ENCODE results near the gene TOX2.

The TOX2 gene

DNA sequence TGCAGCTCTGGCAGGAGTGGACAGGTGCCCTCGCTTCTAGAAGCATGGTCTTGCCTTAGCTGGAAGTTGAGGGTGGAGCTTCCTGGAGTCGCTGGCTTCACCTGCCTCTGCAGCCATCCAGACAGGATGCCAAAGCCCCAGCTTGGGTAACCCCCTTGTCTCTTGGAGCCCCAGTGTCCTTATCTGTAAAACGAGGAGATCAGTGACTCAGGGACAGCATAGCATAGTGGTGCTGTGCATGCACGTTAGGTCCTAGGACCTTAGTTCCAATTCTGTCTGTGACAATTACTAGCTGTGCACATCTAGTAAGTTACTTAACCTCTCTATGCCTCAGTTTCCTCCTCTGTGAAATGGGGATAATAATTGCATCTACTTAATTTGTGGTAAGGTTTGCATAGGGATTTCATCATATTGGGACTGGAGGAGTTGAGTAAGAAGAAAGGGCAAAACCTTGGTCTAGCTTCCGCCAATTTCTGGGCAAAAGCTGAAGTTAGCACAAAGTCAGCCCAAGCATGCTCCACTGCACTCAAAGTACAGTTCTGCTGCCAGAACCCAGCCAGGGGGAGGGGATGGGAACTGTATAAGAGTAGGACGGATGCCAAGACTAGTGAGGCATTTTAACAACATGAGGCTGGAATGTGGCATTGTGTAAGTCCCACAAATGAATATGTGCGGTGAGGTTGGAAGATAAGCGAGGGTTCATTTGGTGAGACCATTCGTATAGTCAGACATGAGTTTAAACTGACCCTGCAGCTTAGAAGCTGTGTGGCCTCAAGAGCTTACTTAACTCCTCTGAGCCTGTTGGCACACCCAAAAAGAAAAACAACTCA lies 24.5 kb downstream of the TOX2 start:
- no peak for DNase-seq (ENCODE audit: extremely low read depth in 1 of 2, low read depth in 1 of 2)

DNA sequence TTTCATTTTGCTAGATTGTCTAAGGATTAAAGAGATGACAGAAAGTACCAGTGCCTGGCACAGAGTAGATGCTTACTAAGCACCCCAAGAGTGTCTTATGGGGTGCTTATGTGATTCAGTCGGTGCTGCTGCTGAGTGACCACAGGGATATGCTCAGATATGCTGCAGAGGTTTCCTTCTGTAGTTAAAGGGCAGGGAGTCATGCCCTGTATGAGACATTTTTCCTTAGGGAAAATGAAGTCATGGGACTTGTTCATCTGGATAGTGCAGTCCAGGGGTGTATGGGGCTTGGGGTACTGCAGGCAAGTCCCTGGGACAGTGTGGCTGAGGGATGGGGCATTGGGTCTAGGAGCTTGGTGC lies 25.1 kb downstream of the TOX2 start:
- DNase-seq (ENCODE audit: extremely low read depth in 1 of 2, low read depth in 1 of 2): no peak

DNA sequence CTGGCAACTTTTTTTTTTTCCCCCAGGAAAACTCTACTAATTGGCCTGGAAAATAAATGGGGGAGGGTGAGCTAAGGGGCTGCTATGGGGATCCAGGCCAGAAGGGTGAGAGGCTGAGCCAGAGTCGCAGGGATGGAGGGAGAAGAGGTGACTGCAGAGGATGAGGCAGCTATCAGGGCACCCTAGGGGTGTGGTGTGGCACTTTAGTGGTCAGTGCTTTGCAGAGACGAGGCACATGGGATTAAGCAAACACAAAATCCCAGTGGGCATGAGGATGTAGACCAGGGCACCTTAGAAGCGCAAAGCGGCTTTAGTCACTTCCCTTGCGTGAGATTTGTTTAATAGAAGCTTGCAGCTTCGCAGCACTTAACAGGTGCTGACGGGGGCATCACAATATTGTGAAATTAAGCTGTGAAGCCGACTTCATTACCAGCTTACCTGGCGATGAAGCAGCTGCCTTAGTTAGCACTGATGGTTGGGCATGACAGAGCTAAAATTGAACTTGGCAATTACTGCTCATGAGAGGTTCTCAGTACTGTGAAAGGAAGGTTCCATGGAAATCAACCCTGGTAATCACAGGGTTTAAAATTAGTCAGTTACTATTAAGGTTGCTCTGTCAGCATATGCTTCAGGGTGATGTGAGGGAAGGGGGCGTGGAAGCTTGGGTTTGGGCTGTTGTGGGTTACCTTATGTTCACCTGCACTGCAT lies 26.0 kb downstream of the TOX2 start:
- no peak for DNase-seq (ENCODE audit: extremely low read depth in 1 of 2, low read depth in 1 of 2)

DNA sequence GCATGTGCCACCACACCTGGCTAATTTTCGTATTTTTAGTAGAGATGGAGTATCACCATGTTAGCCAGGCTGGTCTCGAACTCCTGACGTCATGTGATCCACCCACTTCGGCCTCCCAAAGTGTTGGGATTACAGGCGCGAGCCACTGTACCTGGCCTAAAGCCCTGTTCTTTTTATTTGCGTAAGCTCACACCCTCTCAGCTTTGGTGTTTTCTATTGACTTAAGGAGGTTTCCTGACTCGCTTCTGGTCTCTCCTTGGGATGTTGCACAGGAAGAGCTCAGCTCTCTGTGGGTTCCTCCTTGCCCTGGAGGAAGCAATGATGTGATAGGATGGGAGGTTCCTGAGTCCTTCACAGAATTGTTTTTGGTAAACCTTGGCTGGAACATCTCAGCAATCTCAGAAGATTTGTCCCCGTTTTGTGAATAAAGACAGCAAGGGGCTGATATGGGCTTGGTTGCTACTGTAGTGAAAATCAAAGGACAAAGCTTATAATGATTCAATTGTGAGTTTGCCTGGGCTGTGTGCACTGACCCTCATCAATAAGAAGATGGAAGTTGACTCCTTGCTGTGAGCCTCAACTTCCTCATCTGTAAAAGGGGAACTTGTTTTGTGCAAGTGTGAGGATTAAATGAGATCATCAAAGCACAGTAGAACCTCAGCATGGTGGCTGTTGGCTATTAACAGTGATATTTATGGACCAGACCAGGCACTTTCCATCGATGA lies 27.0 kb downstream of the TOX2 start:
- DNase-seq (ENCODE audit: extremely low read depth in 1 of 2, low read depth in 1 of 2): no peak

GRCh38 chr20:43942201-43942590 lies 27.5 kb downstream of the TOX2 start:
- no peak for DNase-seq (ENCODE audit: extremely low read depth in 1 of 2, low read depth in 1 of 2)

DNA sequence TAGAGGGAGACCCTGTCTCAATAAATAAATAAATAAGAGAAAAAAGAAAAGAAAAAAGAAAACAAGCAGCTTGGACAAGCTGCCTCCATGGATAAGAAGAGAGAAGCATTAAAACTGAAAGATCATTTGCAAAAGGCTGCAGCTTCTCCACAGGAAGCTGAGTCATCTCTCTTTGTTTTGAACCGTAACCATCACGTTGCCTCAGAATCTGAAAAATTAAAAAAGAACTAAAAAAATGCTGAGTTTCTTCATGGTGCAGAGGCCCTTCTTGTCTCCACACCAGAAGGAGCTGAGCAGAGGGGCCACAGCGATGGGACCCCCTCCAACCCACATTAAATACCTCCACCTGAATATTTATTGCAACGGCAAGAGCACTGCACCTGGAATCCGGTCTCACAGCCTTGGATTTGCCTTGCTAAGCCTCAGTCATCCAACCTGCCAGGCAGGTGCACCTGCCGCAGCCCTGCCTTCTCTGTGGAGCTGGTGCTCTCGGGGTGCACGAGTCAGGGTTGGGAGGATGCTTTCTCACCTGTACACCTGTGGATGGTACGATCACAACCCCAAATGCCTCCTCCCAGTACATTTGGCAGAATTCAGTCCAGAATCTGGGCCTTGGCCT lies 28.1 kb downstream of the TOX2 start:
- no peak for DNase-seq (ENCODE audit: extremely low read depth in 1 of 2, low read depth in 1 of 2)

DNA sequence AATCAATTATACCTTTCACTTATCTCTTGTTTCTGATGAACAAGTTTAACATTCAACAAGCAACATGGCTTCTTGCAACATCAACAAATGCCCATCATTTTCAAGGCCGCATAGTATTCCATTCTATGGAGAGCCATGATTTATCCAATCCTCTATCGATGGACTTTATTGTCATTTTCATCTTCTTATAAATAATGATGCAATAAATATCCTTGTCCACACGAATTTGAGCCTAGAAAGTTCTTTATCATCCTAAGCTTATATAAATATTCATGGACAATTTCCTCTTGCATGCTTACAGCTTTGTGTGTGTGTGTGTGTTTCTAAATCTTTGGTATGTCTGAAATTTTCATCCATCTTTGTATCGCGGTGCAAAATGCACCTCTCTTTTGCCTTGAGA lies 29.1 kb downstream of the TOX2 start:
- no peak for DNase-seq (ENCODE audit: extremely low read depth in 1 of 2, low read depth in 1 of 2)

DNA sequence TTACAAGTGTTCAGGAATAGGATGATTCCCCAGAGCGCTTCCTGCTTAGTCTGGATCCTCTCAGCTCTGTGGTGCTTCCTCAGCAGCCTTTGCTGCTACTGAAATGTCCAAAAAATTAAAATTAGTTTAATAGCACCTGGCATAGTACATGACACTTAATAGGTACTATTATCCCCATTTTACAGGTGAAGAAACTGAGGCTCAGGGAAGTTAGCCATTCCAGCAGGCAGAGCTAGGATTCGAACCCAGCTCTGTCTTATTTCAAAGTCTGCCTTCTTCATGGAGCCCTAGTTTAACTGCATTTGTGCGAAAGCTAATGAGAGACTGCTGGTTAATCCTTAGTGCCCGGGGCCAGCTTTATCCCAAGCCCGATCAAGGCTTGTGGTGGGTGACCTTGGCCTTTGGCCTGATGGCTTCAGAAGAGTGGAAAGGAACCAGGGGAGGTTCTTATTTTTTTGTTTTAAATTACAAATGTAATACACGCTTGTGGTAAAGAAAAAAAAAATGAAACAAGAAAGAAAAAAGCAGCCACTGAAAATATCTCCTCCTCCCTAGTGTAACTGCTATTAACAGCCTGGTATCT lies 30.1 kb downstream of the TOX2 start:
- no peak for DNase-seq (ENCODE audit: extremely low read depth in 1 of 2, low read depth in 1 of 2)

GRCh38 chr20:43945391-43946205 lies 30.9 kb downstream of the TOX2 start:
- DNase-seq (ENCODE audit: extremely low read depth in 1 of 2, low read depth in 1 of 2): no peak

- DNase-seq (ENCODE audit: extremely low read depth in 1 of 2, low read depth in 1 of 2): no peak
Measured at GRCh38 chr20:43946206-43946491, 31.5 kb downstream of the TOX2 start.

GRCh38 chr20:43946659-43947315 lies 32.1 kb downstream of the TOX2 start:
- no peak for DNase-seq (ENCODE audit: extremely low read depth in 1 of 2, low read depth in 1 of 2)

DNA sequence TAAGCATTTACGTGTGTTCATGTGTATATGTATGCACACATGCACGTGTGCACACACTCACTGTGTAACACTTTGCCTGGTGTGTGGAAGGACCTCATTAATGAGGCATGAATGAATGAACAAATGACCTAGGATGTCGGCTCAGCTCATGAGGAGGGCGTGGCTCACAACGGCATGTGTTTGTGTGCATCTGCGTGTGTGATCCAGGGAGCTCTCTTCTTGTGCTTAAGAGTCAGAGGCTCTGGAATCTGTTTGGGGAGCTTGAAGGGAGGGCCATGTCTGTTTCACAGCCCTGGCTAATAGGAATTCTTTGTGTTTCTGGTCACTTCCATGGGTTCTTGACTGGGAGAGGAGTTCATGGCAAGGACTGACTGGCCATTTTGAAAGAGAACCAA lies 32.7 kb downstream of the TOX2 start:
- DNase-seq (ENCODE audit: extremely low read depth in 1 of 2, low read depth in 1 of 2): no peak

- no peak for DNase-seq (ENCODE audit: extremely low read depth in 1 of 2, low read depth in 1 of 2)
Measured at GRCh38 chr20:43948455-43948854, 33.8 kb downstream of the TOX2 start.

DNA sequence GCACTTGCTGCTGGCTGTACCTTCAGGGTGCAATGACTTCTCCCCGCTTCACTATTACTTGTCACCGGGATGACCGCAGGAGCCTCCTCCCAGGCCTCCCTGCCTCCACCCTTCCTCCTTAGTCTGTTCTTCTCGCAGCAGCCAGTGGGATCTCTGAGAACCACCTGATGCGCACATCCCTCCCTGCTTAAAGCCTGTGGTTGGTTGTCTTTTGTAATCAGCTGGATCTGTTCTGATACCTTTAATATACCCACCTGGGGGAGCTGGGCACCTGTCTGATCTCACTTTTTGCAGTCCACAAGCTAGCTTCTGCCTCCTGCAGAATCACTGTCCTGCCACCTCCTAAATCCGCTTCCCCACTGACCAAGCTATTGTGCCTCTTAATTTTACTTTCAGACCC lies 34.6 kb downstream of the TOX2 start:
- DNase-seq (ENCODE audit: extremely low read depth in 1 of 2, low read depth in 1 of 2): no peak

- DNase-seq (ENCODE audit: extremely low read depth in 1 of 2, low read depth in 1 of 2): peak; percentile 29 to 59
Measured at GRCh38 chr20:43949741-43950618, 35.3 kb downstream of the TOX2 start.

GRCh38 chr20:43953919-43954592 lies 39.4 kb downstream of the TOX2 start:
- no peak for DNase-seq (ENCODE audit: extremely low read depth in 1 of 2, low read depth in 1 of 2)

DNA sequence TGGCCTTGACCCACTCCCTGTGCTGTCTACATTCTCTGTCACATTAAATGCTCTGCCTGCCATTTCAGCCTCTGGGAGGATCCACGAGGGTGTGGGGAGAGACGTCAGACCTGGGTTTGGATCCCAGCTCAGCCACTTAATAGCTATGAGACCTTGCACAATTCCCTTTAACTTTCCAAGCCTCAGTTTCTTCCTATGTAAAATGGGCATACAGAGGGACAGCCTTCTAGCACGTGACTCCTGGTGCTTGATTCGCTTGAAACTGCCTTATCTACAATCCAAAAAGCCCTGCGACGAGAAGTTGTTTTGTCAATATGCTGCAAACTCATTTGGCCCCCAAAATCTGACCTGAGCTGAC lies 40.0 kb downstream of the TOX2 start:
- no peak for DNase-seq (ENCODE audit: extremely low read depth in 1 of 2, low read depth in 1 of 2)

DNA sequence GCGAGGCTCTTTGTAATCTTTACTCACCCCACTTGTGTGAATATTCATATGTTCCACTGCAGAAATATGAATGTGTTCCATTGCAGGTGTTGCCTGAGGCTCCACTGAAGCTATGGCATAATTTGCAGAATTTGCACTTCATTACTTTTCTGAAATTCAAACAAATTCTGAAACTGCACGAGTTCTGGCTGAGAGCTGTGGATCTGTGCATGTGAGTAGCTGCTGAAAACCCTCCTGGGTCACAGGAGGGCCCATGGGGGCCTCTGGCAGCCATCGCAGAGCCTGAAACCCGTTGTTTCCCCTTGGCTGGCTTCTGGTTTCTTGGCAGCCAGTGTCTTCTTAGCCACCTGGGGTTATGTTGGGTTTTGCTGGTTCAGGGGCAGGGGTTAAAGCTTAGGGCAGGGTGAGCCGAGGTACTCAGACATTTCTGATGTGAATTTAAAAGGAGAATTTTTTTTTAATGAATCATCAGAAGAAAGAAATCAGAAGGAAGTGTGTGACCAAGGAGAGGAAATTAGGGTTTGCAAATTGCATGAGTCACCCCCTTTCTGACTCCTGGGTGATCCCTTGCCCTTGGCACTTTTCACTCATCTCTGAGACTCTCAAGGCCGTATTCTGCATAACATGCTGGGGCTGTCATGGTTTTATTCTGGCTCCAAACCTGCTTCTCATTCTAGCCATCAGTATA lies 40.6 kb downstream of the TOX2 start:
- peak in 1 of 2 donors; percentile 19 for DNase-seq (ENCODE audit: extremely low read depth in 1 of 2, low read depth in 1 of 2)

Measured in activated CD8-positive, alpha-beta memory T cell treated with anti-CD3 and anti-CD28 coated beads for 1 hour (primary cell).